ENCODE results near the gene EPHA4.

GRCh38 chr2:221370857-221371211 lies 201.3 kb downstream of the EPHA4 start:
- TF ChIP-seq, protein P1, sequence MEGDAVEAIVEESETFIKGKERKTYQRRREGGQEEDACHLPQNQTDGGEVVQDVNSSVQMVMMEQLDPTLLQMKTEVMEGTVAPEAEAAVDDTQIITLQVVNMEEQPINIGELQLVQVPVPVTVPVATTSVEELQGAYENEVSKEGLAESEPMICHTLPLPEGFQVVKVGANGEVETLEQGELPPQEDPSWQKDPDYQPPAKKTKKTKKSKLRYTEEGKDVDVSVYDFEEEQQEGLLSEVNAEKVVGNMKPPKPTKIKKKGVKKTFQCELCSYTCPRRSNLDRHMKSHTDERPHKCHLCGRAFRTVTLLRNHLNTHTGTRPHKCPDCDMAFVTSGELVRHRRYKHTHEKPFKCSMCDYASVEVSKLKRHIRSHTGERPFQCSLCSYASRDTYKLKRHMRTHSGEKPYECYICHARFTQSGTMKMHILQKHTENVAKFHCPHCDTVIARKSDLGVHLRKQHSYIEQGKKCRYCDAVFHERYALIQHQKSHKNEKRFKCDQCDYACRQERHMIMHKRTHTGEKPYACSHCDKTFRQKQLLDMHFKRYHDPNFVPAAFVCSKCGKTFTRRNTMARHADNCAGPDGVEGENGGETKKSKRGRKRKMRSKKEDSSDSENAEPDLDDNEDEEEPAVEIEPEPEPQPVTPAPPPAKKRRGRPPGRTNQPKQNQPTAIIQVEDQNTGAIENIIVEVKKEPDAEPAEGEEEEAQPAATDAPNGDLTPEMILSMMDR (IDR thresholded peaks at IDR 0.05), result no peak
- TF ChIP-seq ZFX (IDR thresholded peaks at IDR 0.05; ENCODE audit: borderline replicate concordance), result no peak

Data from 22Rv1 (cell line).